ENCODE data around the gene ATG101. TPM values are rescaled to one million over a fixed set of nuclear protein-coding genes. Genes with fewer than 3 reads are reported as not detected.

ATG101 gene
- total and polyA plus RNA-seq, 2 experiments from 2014 or later, result 77.3 to 139 TPM

- no peaks in the 10 kb centered on the region for H3K79me2 ChIP-seq (ENCODE audit: insufficient read depth)
- TF ChIP-seq EZH2phosphoT487 (IDR thresholded peaks at IDR 0.05; ENCODE audit: insufficient read depth, low read depth) (no peak), EZH2 (IDR thresholded peaks at IDR 0.05; ENCODE audit: insufficient read depth, poor library complexity, severe bottlenecking) (no peak)
- no peaks in the 10 kb centered on the region for H3K9me3 ChIP-seq (ENCODE audit: low read depth)
- H3K9me2 ChIP-seq (ENCODE audit: insufficient read depth), result no peaks in the 10 kb centered on the region
- no peak overlapping the region for H3K27ac ChIP-seq
- in situ Hi-C loops (cut with MboI), result no loop called here
- no peaks in the 10 kb centered on the region for H3K36me3 ChIP-seq (ENCODE audit: low read depth)
- peak; percentile 81 for DNase-seq
- H3F3A ChIP-seq (ENCODE audit: insufficient read depth), result no peaks in the 10 kb centered on the region
- peak overlapping the region; percentile 64 for H3K4me2 ChIP-seq (ENCODE audit: unreplicated experiment)
- H3K9ac ChIP-seq, result peak overlapping the region; percentile 48
- no peaks in the 10 kb centered on the region for H4K20me1 ChIP-seq (ENCODE audit: insufficient read depth)
- peak overlapping the region; percentile 91 for H2AFZ ChIP-seq
- 1 to 8% methylated on average over 15 to 68 of the region's 70 CpGs for WGBS, 2 experiments (ENCODE audit: low coverage in 1 of 2, low lambda C conversion rate in 2 of 2, missing lambda C conversion rate in 2 of 2)
- no peaks in the 10 kb centered on the region for H3K27me3 ChIP-seq (replicated peaks; ENCODE audit: insufficient read depth)
- H3K4me3 ChIP-seq, result peak overlapping the region; percentile 69
- H3K4me1 ChIP-seq (ENCODE audit: insufficient read depth), result peaks cover 4% of the 10 kb centered on the region; the same call in 1 of the 2 replicates
Measured at GRCh38 chr12:52023182-52023975, 46.4 kb upstream of the ATG101 start.

GRCh38 chr12:52023976-52024688 is 45.6 kb upstream of the ATG101 start:
- no peaks in the 10 kb centered on the region for H3K79me2 ChIP-seq (ENCODE audit: insufficient read depth)
- DNase-seq, result no peak
- no peaks in the 10 kb centered on the region for H3K9me2 ChIP-seq (ENCODE audit: insufficient read depth)
- TF ChIP-seq EZH2 (IDR thresholded peaks at IDR 0.05; ENCODE audit: insufficient read depth, poor library complexity, severe bottlenecking) (no peak), EZH2phosphoT487 (IDR thresholded peaks at IDR 0.05; ENCODE audit: insufficient read depth, low read depth) (no peak)
- no peak overlapping the region for H3K27ac ChIP-seq
- H2AFZ ChIP-seq, result peak overlapping the region; percentile 91
- H3F3A ChIP-seq (ENCODE audit: insufficient read depth), result no peaks in the 10 kb centered on the region
- no peaks in the 10 kb centered on the region for H4K20me1 ChIP-seq (ENCODE audit: insufficient read depth)
- no peaks in the 10 kb centered on the region for H3K9me3 ChIP-seq (ENCODE audit: low read depth)
- no peaks in the 10 kb centered on the region for H3K36me3 ChIP-seq (ENCODE audit: low read depth)
- peak overlapping the region; percentile 69 for H3K4me3 ChIP-seq
- H3K4me1 ChIP-seq (ENCODE audit: insufficient read depth), result peaks cover 4% of the 10 kb centered on the region; the same call in 1 of the 2 replicates
- no peaks in the 10 kb centered on the region for H3K27me3 ChIP-seq (replicated peaks; ENCODE audit: insufficient read depth)
- 21 to 23% methylated on average over 20 of the region's 20 CpGs for WGBS, 2 experiments (ENCODE audit: low coverage in 1 of 2, low lambda C conversion rate in 2 of 2, missing lambda C conversion rate in 2 of 2)
- H3K4me2 ChIP-seq (ENCODE audit: unreplicated experiment), result peak overlapping the region; percentile 64
- peak overlapping the region; percentile 48 for H3K9ac ChIP-seq
- in situ Hi-C loops (cut with MboI), result no loop called here

GRCh38 chr12:52024845-52025230 is 44.9 kb upstream of the ATG101 start:
- in situ Hi-C loops (cut with MboI), result no loop called here
- Histone ChIP-seq H3K4me3 (no peak overlapping the region), H3K4me1 (ENCODE audit: insufficient read depth) (peaks cover 4% of the 10 kb centered on the region; the same call in 1 of the 2 replicates), H3K27ac (no peak overlapping the region), H4K20me1 (ENCODE audit: insufficient read depth) (no peaks in the 10 kb centered on the region), H3K27me3 (replicated peaks; ENCODE audit: insufficient read depth) (no peaks in the 10 kb centered on the region), H2AFZ (0 out of 2 replicates have a peak overlapping the region, but pooled peaks have one; percentile 97), H3K36me3 (ENCODE audit: low read depth) (no peaks in the 10 kb centered on the region), H3K9me3 (ENCODE audit: low read depth) (no peaks in the 10 kb centered on the region), H3K9me2 (ENCODE audit: insufficient read depth) (no peaks in the 10 kb centered on the region), H3K9ac (no peak overlapping the region), H3K4me2 (ENCODE audit: unreplicated experiment) (no peak overlapping the region), H3K79me2 (ENCODE audit: insufficient read depth) (no peaks in the 10 kb centered on the region), H3F3A (ENCODE audit: insufficient read depth) (no peaks in the 10 kb centered on the region)
- no peak for TF ChIP-seq EZH2phosphoT487 (IDR thresholded peaks at IDR 0.05; ENCODE audit: insufficient read depth, low read depth)
- TF ChIP-seq EZH2 (IDR thresholded peaks at IDR 0.05; ENCODE audit: insufficient read depth, poor library complexity, severe bottlenecking), result no peak
- DNase-seq, result no peak
- WGBS, 2 experiments (ENCODE audit: low coverage in 1 of 2, low lambda C conversion rate in 2 of 2, missing lambda C conversion rate in 2 of 2), result 74 to 77% methylated on average over 14 to 15 of the region's 15 CpGs

GRCh38 chr12:52026263-52026662 is 43.5 kb upstream of the ATG101 start:
- Histone ChIP-seq H3K9me3 (ENCODE audit: low read depth) (no peaks in the 10 kb centered on the region), H3K36me3 (ENCODE audit: low read depth) (no peaks in the 10 kb centered on the region), H3K4me3 (no peak overlapping the region), H3K27ac (0 out of 2 replicates have a peak overlapping the region, but pooled peaks have one; percentile 11), H4K20me1 (ENCODE audit: insufficient read depth) (no peaks in the 10 kb centered on the region), H3K9ac (peak overlapping the region; percentile 71; the same call in 1 of the 2 replicates), H3K4me1 (ENCODE audit: insufficient read depth) (peaks cover 4% of the 10 kb centered on the region; the same call in 1 of the 2 replicates), H3K79me2 (ENCODE audit: insufficient read depth) (no peaks in the 10 kb centered on the region), H3F3A (ENCODE audit: insufficient read depth) (no peaks in the 10 kb centered on the region), H3K27me3 (replicated peaks; ENCODE audit: insufficient read depth) (no peaks in the 10 kb centered on the region), H3K9me2 (ENCODE audit: insufficient read depth) (no peaks in the 10 kb centered on the region), H3K4me2 (ENCODE audit: unreplicated experiment) (no peak overlapping the region), H2AFZ (peak overlapping the region; percentile 97; the same call in 1 of the 2 replicates)
- WGBS, 2 experiments (ENCODE audit: low coverage in 1 of 2, low lambda C conversion rate in 2 of 2, missing lambda C conversion rate in 2 of 2), result 48 to 49% methylated on average over 5 of the region's 5 CpGs
- in situ Hi-C loops (cut with MboI), result no loop called here
- no peak for TF ChIP-seq EZH2phosphoT487 (IDR thresholded peaks at IDR 0.05; ENCODE audit: insufficient read depth, low read depth)
- TF ChIP-seq EZH2 (IDR thresholded peaks at IDR 0.05; ENCODE audit: insufficient read depth, poor library complexity, severe bottlenecking), result no peak
- no peak for DNase-seq

Measured in GM23248 (cell line).